HG03066 (cell line): ENCODE measurements around the gene PMAIP1.
"Not testable (repeated sequence)": the region's sequence is repeated elsewhere in the genome, so short reads cannot be mapped to it uniquely, and the experiment has no call there.

Experiments used
- ATAC-seq: cut with Tn5 transposase; IDR thresholded peaks from one replicate; pipeline ENCODE4 v1.9.1; 2021; ENCODE audit warnings: low read depth; ENCODE audit not compliant: unreplicated experiment

PMAIP1 gene

DNA sequence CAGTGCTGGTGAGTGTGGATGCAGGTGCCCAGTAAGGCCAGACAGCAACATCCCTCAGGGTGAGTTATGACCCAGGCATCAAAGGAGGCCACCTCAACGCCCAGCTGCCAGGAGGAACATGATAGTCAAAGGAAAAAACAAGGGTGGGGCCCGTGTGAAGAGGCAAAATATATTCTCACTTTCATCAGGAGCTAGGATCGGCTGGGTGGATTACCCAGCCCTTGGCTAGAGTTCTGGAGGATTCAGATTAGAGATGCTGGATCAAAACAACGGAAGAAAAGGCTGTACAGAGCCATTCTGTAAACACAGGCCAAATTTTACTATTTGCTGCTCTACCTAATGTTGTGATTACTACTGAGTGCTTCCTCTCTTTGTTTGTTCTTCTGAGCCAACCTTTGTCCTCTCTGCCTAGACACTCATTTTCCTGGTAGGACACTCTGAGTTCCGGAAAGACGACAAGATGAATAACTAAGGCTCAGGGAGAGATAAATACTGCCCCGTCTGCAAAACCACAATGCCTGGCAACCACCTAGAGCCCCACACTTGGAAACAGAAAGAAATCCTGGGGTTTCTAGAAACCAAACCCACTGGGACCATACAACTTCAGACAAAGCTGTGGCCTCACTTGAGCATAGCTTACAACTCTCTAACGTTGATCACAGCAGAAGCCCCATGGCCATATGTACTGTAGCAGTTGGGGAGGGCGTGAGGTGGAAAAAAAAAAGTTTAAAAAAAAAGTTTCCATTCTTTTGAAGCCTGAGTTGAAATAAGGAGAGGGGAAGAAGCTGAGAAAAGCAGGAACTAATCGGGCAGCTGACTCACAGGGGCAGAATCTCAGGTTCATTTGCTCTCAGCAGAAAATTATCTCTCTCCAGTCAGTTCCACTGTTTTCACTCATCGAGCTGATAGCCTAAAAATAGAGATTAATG is 17.8 kb upstream of the PMAIP1 start:
- ATAC-seq: no peak

DNA sequence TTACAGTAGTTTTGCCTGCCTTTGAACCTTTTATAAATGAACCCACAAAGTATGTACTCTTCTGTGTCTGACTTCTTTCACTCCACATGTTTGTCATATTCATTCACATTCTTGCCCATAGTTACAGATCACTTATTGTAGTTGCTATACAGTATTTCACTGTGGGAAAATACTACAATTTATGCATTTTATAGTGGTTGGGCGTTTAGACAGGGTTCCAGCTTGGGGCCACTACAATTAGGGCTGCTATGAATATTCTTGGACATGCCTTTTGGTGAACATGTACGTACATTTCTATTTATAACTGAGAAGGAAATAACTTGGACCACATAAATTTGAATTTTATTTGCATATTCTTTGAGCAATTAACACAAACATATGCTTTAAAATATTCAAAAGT is 15.4 kb upstream of the PMAIP1 start:
- ATAC-seq: no peak

DNA sequence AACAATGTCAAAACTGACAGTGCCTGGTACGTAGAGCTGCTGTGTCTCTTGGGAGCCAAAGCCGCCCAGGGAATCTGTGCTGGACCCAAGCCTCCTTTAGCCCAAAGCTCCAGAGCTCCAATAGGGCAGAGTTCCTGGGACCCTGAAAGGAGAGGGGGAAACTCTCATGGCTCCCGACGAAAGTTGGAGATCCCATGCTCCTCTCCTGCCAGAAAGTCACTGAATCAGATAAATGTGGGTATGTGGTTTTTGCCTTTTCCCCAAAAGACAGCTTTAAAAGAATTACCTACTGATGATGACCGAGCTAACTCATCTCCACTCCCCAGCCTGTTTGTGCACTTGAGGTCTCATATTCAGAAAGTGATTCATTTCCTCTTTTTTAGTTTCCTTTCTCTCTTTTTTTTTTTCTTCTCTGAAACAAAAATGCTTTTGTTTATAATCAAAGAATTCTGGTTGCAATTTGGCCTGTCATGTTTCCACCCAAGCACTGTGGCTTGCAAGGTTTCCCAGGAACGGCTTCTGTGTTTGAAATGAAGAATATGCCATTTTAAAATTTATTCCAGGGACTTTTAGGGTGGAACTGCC is 14.1 kb upstream of the PMAIP1 start:
- peak; percentile 82 for ATAC-seq

DNA sequence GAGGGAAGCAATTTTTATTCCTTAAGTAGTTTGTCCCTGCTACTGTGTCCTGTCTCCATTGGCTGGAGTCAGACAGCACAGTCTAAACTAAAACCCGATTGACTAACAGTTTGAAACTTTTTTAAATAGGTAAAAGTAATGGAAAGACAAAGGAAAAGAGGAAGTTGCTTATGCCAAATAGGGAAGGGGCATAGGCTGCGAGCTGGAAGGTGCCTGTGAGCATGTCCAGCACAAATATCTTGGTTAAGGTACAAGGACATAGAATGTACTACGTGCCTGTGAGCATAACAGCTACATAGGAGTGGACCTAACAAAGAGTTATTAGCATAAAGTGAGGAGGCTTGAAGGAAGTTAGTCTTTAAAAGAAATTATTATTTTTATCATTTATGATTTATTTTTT is 13.4 kb upstream of the PMAIP1 start:
- not testable (repeated sequence) for ATAC-seq

DNA sequence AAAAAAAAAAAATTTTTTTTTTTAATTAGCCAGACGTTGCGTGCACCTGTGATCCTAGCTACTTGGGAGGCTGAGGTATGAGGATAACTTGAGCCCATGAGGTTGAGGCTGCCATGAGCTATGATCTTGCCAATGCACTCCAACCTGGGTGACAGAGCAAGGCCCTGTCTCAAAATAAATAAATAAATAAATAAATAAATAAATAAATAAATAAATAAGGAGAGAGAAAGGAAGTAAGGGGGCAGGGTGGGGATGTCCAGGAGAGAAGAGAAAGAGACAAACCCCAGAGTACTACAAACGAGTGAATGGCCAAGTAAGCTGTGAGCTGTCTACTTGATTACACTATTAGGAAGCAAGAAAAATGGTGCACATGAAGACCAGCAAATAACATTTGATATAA is 7.7 kb upstream of the PMAIP1 start:
- ATAC-seq: no peak

DNA sequence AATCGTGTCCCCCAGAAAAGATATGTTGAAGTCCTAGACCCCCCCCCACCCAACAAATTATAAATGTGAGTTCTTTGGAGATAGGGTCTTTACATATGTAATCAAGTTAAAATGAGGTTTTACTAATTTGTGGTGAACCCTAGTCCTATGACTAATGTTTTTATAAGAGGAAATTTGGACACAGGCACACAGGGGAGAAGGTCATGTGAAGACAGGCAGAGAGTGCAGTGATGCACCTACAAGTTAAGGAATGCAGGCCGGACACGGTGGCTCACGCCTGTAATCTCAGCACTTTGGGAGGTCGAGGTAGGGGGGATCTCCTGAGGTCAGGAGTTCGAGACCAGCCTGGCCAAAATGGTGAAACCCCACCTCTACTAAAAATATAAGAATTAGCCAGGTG is 5.8 kb upstream of the PMAIP1 start:
- no peak for ATAC-seq

DNA sequence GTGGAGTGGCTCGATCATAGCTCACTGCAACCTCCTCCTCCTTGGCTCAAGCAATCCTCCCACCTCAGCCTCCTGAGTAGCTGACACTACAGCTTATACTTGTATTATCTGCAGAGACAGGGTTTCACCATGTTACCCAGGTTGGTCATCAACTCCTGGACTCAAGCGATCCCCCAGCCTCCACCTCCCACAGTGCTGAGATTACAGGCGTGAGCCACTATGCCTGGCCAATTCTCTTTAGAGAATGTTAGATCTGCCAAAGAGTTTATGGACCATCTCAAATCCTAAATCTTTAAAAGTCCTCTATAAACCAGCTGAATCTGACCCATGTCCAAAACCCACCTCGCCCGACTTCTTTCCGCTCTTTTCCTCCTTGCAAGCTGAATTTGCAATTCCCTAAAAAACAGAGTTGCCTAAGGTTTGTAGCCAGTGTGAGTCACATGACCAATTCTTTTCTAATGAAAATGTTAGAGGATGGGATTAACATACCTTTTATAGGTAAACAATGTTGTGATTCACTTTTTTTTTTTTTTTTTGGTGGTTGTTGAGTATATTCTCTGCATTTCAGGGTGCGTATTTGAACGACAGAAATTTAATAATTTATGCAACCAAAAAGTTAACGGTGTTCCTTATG is 2.4 kb upstream of the PMAIP1 start:
- ATAC-seq: no peak

DNA sequence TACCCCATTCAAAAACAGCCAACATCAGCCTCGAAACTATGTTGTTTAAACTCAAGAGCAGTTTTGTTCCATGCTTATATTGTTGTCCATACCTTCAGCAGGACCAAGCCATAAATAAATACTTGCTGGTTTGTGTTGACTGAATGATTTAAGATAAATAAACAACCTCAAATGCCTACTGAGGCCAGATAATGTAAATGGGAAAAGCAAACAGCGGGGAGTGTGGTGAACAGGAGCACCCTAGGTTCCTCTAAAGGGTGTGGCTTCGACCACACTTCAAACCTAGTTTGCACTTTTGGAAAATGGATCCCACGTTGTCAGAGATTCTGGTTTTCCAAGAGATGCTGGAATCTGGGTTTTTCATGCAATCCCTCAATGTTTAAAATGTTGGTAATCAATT is 1.7 kb upstream of the PMAIP1 start:
- no peak for ATAC-seq

DNA sequence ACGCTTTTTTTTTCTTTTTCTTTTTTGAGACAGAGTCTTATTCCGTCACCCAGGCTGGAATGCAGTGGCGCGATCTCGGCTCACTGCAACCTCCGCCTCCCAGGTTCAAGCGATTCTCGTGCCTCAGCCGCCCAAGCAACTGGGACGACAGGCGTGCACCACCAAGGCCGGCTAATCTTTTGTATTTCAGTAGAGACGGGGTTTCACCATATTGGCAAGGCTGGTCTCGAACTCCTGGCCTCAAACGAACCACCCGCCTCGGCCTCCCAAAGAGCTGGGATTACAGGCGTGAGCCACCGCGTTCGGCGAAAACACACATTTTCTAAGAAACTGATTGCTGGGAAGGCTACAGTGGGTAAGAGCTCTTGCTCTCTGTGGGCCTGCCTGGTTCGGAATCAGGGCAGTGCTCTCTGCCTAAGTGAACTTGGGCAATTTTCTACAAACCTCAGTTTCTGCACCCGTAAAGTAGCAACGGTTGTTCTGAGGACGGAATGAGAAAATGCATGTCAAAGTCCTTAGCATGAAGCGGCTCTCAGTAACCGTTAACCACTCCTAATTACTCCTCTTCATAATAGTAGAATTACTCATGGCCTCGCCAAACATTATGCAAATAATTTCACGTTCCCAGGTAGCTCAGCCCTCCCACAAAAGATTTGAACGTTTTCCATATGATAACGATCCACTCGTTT is 1.0 kb upstream of the PMAIP1 start:
- ATAC-seq: no peak

DNA sequence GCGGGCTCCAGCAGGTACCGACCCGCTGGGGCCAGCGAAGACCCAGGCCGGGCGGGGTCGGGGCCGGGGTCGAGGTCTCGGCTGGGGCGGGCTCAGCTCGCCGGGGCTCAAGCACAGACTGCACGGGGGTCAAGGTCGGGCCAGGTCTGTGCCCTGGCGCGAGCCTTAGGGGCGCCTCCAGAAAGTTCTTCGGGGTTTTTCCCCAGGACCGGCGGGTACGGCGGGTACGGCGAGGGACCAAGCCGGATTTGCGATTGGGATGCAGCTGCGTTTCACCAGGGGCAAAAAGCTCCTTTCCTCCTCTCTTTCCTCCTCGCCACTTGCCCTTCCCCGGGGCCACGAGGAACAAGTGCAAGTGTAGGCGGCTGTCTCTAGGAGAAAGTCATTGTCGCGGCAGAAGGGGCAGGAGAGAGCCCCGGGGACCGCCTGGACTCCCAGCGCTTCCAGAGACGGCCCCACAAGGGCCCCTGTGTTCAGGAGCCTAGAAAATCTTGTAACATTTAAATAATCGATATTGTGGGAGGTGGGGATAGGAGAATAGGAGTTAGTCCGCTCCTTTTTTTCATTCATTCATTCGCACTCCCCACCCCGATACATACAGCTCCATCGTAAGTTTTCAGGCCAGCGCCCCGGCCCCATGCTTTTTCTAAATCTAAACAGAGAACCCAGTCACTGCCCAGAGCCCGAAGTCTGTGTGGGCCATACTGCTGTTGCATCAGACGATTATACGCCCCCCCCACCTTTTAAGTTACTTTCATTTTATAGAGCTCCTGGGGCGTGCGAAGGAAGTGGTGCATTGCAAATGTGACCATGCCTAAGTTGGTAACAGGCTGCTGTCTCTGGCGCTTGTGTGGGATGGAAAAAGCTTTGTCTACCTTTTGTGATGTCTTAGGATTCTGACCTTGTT is 679 bp downstream of the PMAIP1 start:
- ATAC-seq: peak; percentile 35

DNA sequence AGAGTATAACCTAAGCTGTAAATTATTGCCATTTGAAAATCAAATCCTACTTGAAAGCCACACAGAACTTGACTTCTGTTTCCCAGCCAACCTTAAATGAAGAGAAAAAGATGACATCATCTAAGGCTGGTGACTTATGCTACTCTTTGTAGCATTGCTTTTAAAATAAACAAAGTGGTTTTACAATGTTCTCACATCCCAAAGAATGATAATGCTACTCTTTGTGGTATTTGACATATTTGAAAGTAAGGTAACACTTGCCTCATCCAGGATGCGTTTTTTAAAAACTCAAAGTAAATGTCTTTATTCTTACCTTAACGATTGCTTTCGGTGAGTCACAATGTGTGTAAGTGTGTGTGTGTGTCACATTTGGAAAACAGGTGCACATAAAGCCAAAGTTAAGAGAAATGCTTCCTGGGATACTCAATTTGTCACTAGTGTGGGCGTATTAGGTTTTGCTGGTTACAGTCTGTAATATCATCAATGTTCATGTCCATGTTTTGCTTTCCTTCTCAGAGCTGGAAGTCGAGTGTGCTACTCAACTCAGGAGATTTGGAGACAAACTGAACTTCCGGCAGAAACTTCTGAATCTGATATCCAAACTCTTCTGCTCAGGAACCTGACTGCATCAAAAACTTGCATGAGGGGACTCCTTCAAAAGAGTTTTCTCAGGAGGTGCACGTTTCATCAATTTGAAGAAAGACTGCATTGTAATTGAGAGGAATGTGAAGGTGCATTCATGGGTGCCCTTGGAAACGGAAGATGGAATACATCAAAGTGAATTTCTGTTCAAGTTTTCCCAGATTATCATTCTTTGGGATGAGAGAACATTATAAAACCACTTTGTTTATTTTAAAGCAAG is 2.6 kb downstream of the PMAIP1 start:
- ATAC-seq: no peak

DNA sequence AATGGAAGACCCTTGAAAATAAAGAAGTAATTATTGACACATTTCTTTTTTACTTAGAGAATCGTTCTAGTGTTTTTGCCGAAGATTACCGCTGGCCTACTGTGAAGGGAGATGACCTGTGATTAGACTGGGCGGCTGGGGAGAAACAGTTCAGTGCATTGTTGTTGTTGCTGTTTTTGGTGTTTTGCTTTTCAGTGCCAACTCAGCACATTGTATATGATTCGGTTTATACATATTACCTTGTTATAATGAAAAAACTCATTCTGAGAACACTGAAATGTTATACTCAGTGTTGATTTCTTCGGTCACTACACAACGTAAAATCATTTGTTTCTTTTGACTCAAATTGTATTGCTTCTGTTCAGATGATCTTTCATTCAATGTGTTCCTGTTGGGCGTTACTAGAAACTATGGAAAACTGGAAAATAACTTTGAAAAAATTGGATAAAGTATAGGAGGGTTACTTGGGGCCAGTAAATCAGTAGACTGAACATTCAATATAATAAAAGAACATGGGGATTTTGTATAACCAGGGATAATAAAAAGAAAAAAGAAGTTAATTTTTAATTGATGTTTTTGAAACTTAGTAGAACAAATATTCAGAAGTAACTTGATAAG is 3.3 kb downstream of the PMAIP1 start:
- no peak for ATAC-seq

DNA sequence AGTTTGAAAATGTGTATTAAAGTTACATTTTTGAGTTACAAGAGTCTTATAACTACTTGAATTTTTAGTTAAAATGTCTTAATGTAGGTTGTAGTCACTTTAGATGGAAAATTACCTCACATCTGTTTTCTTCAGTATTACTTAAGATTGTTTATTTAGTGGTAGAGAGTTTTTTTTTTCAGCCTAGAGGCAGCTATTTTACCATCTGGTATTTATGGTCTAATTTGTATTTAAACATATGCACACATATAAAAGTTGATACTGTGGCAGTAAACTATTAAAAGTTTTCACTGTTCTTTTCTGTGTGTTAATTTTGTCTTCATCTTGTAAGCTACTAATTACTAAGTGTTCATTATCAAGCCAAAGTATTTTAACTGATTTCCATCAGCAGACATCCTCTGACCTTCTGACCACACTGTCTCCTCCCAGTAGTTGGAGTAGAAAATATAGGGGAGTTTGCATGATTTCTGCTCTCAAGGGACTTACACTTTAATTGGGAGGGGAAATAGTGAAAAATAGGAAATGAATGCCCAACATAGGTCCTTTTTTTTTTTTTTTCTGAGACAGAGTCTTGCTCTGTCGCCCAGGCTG is 4.3 kb downstream of the PMAIP1 start:
- no peak for ATAC-seq

DNA sequence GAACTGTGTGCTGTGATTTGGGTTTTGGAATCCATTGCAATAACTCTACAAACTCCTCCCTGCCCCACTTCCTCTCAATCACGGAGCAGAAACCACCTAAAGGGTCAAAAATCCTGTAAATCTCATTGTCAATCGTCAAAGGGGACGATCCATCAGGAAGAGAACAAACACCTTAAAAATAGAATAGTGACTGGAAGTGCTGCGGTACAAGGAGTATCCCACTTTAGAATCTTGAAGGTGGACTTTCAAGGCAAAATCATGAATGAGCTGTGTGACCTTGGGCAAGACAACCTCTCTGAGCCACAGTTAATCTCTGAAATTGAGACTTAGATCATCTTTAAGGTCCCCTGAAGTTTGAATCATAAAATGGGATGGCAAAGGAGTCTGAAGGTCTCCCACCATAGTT is 5.9 kb downstream of the PMAIP1 start:
- ATAC-seq: no peak

DNA sequence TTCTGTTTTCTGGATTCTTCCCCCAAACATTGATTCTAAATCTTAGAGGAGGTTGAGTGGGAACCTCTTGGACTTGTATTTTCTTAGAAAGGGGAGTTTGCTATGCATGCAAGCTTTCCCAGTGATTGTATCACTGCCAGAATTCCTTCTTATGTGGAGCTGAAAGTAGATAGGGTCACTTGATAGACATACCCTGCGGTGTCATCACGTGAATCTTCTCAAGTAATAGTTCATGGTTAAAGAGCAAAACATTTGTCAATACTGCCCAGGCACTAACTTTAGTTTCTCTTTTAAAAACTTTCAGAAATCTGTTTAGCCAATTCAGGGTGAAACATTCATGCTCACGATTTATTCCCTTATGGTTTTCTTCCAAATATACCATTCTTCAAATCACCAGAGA is 6.4 kb downstream of the PMAIP1 start:
- ATAC-seq: no peak

DNA sequence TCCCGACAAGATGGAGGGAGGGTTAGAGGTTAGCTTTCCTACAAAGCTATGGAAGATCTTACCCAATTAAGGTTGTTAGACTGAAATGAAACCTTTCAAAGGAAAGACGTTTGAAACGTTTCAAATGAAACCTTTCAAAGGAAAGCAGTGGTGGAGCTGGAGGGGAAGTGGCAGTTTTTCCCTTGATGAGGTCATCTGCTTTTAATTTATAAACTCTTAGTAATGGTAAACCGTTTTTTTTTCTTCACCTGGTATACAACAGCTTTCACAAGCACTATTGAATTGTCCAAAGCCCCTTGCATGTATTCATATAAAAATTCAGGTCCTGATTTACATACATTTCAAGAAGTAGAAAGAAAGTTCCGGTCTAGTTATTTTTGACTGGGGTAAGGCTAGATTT is 7.4 kb downstream of the PMAIP1 start:
- ATAC-seq: no peak

DNA sequence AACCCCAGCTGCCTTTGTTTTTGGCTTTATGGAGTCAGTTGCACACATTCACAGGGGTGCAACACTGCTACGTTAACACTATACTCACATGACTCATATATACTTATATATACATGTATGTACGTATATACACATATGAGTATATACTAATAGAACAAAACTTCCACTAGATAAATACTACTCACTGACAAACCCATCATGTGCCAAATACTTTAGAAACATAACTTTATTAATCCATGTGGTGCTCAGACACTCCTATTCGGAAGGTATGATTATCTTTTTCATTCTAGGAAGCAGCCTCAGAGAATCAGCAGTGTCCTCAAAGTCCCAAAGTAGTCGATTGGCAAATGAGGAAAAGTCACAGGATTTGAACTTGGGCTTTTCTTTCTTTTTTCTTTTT is 7.9 kb downstream of the PMAIP1 start:
- no peak for ATAC-seq

DNA sequence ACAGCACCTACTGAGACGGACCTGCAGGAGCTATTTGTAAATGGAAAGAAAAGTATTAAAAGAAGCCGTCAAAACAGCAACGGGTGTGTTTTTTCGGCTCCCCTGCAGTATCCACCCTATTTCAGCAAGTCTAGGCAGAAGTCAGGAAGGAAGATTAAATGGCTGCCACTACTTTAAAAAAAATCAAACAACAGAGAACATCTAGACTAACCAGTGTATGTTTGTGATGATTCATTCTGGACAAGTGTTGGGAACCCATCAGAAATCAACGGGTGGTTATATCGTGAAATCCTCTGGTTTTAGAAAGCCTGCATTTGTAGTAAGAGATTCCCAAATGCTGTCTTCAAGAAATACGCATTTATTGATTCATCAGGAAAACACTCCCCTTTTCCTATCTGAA is 9.0 kb downstream of the PMAIP1 start:
- no peak for ATAC-seq
